WTC11 (cell line): ENCODE results near the gene SKAP2. TPM values are rescaled to one million over a fixed set of nuclear protein-coding genes. Genes with fewer than 3 reads are reported as not detected.

Experiments used
- ATAC-seq: fragments of 200-7000 bp; cut with Tn5 transposase; 2 replicates; pipeline ENCODE4 v1.10.0; 2021; ENCODE audit warnings: mild to moderate bottlenecking, moderate library complexity
- CTCF ChIA-PET: fragments of 300-600 bp; sonication (Branson Sonifier 250); formaldehyde crosslinking; loops from one replicate; lab custom pipeline; 2021; ENCODE audit warnings: antibody characterized with exemption; lab: Charles Lee
- POLR2A ChIA-PET: fragments of 350-600 bp; sonication (Branson Sonifier 250); formaldehyde crosslinking; loops from one replicate; lab custom pipeline; 2021; ENCODE audit warnings: antibody characterized with exemption; lab: Charles Lee
- DNase-seq: peaks from one replicate; pipeline ENCODE4 v3.0.0; 2021; ENCODE audit warnings: low spot score
- H3K27ac Mint-ChIP-seq: 2 replicates; pipeline ENCODE4 v1.8.0; 2021; ENCODE audit warnings: mixed read lengths
- H3K27me3 Mint-ChIP-seq: 2 replicates; pipeline ENCODE4 v1.8.0; 2021; ENCODE audit warnings: low read depth, mild to moderate bottlenecking, moderate library complexity, mixed read lengths
- H3K36me3 Mint-ChIP-seq: 2 replicates; pipeline ENCODE4 v1.8.0; 2021; ENCODE audit warnings: mixed read lengths
- H3K4me1 Mint-ChIP-seq: 2 replicates; pipeline ENCODE4 v1.8.0; 2022; ENCODE audit warnings: mixed read lengths
- H3K4me3 Mint-ChIP-seq: 2 replicates; pipeline ENCODE4 v1.8.0; 2021; ENCODE audit warnings: mild to moderate bottlenecking, moderate library complexity, mixed read lengths
- H3K9me3 Mint-ChIP-seq: 2 replicates; pipeline ENCODE4 v1.8.0; 2021; ENCODE audit warnings: mixed read lengths
- ATF2 ChIP-seq: sonication (generic); formaldehyde crosslinking; IDR thresholded peaks from 2 replicates; pipeline ENCODE4 v1.8.1; 2022; ENCODE audit warnings: low read depth, missing genetic modification reagents, borderline replicate concordance
- CREM ChIP-seq: sonication (generic); formaldehyde crosslinking; IDR thresholded peaks from 2 replicates; pipeline ENCODE4 v1.8.1; 2022; ENCODE audit warnings: mild to moderate bottlenecking, missing genetic modification reagents, moderate library complexity
- EMX1 ChIP-seq: fragments of 250-450 bp; sonication (Bioruptor Pico); IDR thresholded peaks from 2 replicates; pipeline ENCODE4 v1.8.0; 2021; ENCODE audit warnings: mild to moderate bottlenecking
- ESRRA ChIP-seq: sonication (generic); formaldehyde crosslinking; IDR thresholded peaks from 2 replicates; pipeline ENCODE4 v1.8.1; 2022; ENCODE audit warnings: mild to moderate bottlenecking, missing genetic modification reagents, borderline replicate concordance
- FOXJ3 ChIP-seq: sonication (generic); formaldehyde crosslinking; IDR thresholded peaks from 2 replicates; pipeline ENCODE4 v1.9.0; 2021; ENCODE audit warnings: missing genetic modification reagents, mild to moderate bottlenecking, borderline replicate concordance
- FOXK1 ChIP-seq: sonication (generic); formaldehyde crosslinking; IDR thresholded peaks from 2 replicates; pipeline ENCODE4 v1.8.0; 2022; ENCODE audit warnings: mild to moderate bottlenecking, moderate library complexity, missing genetic modification reagents
- FOXP1 ChIP-seq: sonication (generic); formaldehyde crosslinking; IDR thresholded peaks from 2 replicates; pipeline ENCODE4 v1.8.0; 2022; ENCODE audit warnings: missing genetic modification reagents, mild to moderate bottlenecking, moderate library complexity, borderline replicate concordance
- IRF2 ChIP-seq: sonication (generic); formaldehyde crosslinking; IDR thresholded peaks from 2 replicates; pipeline ENCODE4 v1.8.0; 2022; ENCODE audit warnings: low read depth, missing genetic modification reagents, borderline replicate concordance
- PRDM15 ChIP-seq: sonication (generic); formaldehyde crosslinking; IDR thresholded peaks from 2 replicates; pipeline ENCODE4 v1.8.0; 2022; ENCODE audit warnings: missing genetic modification reagents
- PRRX2 ChIP-seq: fragments of 250-450 bp; sonication (Bioruptor Pico); IDR thresholded peaks from 2 replicates; pipeline ENCODE4 v1.8.0; 2021; ENCODE audit warnings: mild to moderate bottlenecking
- SMAD3 ChIP-seq: sonication (generic); formaldehyde crosslinking; IDR thresholded peaks from 2 replicates; pipeline ENCODE4 v1.8.0; 2022; ENCODE audit warnings: missing genetic modification reagents, mild to moderate bottlenecking, borderline replicate concordance
- SOX15 ChIP-seq: fragments of 250-450 bp; sonication (Bioruptor Pico); IDR thresholded peaks from 2 replicates; pipeline ENCODE4 v1.9.0; 2021; ENCODE audit warnings: mild to moderate bottlenecking
- TCF7 ChIP-seq: sonication (generic); formaldehyde crosslinking; IDR thresholded peaks from 2 replicates; pipeline ENCODE4 v1.8.0; 2022; ENCODE audit warnings: mild to moderate bottlenecking, low read depth, missing genetic modification reagents, moderate library complexity
- TEAD1 ChIP-seq: sonication (generic); formaldehyde crosslinking; IDR thresholded peaks from 2 replicates; pipeline ENCODE4 v1.8.0; 2022; ENCODE audit warnings: mild to moderate bottlenecking, missing genetic modification reagents
- ZNF232 ChIP-seq: sonication (generic); formaldehyde crosslinking; IDR thresholded peaks from 2 replicates; pipeline ENCODE4 v1.8.0; 2022; ENCODE audit warnings: mild to moderate bottlenecking, missing genetic modification reagents
- ZNF423 ChIP-seq: fragments of 250-450 bp; sonication (Bioruptor Pico); IDR thresholded peaks from 2 replicates; pipeline ENCODE4 v2.1.2; 2022; ENCODE audit warnings: mild to moderate bottlenecking, moderate library complexity
- total RNA-seq: library from RNA; stranded (reverse); gene quantifications from 3 replicates; pipeline ENCODE4 v1.2.3, GENCODE V29; 2021
- TF ChIP-seq, protein P1 (sequence below): fragments of 250-450 bp; sonication (Bioruptor Pico); IDR thresholded peaks from 2 replicates; pipeline ENCODE4 v1.8.0; 2021; ENCODE audit warnings: mild to moderate bottlenecking
- TF ChIP-seq, protein P2 (sequence below): sonication (generic); formaldehyde crosslinking; conservative IDR thresholded peaks from 2 replicates; pipeline ENCODE4 v1.8.1; 2023; ENCODE audit warnings: mild to moderate bottlenecking, low read depth, missing genetic modification reagents, moderate library complexity
- TF ChIP-seq, protein P3 (sequence below): sonication (generic); formaldehyde crosslinking; IDR thresholded peaks from 2 replicates; pipeline ENCODE4 v1.8.1; 2023; ENCODE audit warnings: mild to moderate bottlenecking, missing genetic modification reagents, moderate library complexity
- TF ChIP-seq, protein P4 (sequence below): fragments of 250-450 bp; sonication (Bioruptor Pico); conservative IDR thresholded peaks from 2 replicates; pipeline ENCODE4 v1.9.0; 2021; ENCODE audit warnings: mild to moderate bottlenecking

The SKAP2 gene
- total RNA-seq, 1 experiment from 2014 or later, result 2.5 TPM

GRCh38 chr7:26792576-26792975 is 71.8 kb downstream of the SKAP2 start (continued):
- TF ChIP-seq, protein P1, sequence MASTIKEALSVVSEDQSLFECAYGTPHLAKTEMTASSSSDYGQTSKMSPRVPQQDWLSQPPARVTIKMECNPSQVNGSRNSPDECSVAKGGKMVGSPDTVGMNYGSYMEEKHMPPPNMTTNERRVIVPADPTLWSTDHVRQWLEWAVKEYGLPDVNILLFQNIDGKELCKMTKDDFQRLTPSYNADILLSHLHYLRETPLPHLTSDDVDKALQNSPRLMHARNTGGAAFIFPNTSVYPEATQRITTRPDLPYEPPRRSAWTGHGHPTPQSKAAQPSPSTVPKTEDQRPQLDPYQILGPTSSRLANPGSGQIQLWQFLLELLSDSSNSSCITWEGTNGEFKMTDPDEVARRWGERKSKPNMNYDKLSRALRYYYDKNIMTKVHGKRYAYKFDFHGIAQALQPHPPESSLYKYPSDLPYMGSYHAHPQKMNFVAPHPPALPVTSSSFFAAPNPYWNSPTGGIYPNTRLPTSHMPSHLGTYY (CRISPR knock-in tag), result no peak
- TF ChIP-seq SMAD3 (CRISPR knock-in tag) (no peak), EMX1 (CRISPR knock-in tag) (no peak)
- TF ChIP-seq, protein P2, sequence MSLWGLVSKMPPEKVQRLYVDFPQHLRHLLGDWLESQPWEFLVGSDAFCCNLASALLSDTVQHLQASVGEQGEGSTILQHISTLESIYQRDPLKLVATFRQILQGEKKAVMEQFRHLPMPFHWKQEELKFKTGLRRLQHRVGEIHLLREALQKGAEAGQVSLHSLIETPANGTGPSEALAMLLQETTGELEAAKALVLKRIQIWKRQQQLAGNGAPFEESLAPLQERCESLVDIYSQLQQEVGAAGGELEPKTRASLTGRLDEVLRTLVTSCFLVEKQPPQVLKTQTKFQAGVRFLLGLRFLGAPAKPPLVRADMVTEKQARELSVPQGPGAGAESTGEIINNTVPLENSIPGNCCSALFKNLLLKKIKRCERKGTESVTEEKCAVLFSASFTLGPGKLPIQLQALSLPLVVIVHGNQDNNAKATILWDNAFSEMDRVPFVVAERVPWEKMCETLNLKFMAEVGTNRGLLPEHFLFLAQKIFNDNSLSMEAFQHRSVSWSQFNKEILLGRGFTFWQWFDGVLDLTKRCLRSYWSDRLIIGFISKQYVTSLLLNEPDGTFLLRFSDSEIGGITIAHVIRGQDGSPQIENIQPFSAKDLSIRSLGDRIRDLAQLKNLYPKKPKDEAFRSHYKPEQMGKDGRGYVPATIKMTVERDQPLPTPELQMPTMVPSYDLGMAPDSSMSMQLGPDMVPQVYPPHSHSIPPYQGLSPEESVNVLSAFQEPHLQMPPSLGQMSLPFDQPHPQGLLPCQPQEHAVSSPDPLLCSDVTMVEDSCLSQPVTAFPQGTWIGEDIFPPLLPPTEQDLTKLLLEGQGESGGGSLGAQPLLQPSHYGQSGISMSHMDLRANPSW (CRISPR knock-in tag), result no peak

DNA sequence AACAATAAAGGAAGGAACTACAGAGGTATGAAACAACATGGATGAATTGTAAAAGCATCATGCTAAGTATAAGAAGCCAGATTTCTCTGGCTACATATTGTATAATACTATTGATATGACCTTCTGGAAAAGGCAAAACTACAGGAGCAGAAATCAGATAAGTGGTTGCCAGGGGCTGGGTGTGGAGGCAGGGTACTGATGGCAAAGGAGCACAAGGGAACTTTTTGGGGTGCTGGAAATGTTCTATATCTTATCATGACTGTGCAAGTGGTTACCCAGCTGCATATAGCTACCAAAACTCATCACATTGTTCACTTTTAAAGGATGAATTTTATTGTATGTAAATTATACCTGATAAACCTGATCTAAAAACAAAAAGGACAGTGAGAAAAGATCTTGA is 72.4 kb downstream of the SKAP2 start:
- Mint-ChIP-seq H3K36me3 (no peaks in the 10 kb centered on the region), H3K4me1 (peaks cover 4% of the 10 kb centered on the region; the same call in 1 of the 2 replicates), H3K9me3 (no peaks in the 10 kb centered on the region), H3K4me3 (no peak overlapping the region), H3K27me3 (no peaks in the 10 kb centered on the region), H3K27ac (no peak overlapping the region)
- CTCF ChIA-PET, result no interaction called here
- POLR2A ChIA-PET, result no interaction called here
- TF ChIP-seq FOXK1 (CRISPR knock-in tag) (no peak), ZNF232 (CRISPR knock-in tag) (no peak), PRDM15 (CRISPR knock-in tag) (no peak), ATF2 (CRISPR knock-in tag) (no peak), SOX15 (CRISPR knock-in tag) (no peak), PRRX2 (CRISPR knock-in tag) (no peak), FOXP1 (no peak), ESRRA (CRISPR knock-in tag) (no peak), CREM (CRISPR knock-in tag) (no peak), ZNF423 (CRISPR knock-in tag) (no peak), IRF2 (CRISPR knock-in tag) (no peak), TEAD1 (CRISPR knock-in tag) (no peak), TCF7 (CRISPR knock-in tag) (no peak), FOXJ3 (CRISPR knock-in tag) (no peak)
- TF ChIP-seq, protein P3, sequence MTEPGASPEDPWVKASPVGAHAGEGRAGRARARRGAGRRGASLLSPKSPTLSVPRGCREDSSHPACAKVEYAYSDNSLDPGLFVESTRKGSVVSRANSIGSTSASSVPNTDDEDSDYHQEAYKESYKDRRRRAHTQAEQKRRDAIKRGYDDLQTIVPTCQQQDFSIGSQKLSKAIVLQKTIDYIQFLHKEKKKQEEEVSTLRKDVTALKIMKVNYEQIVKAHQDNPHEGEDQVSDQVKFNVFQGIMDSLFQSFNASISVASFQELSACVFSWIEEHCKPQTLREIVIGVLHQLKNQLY (CRISPR knock-in tag), result no peak
- TF ChIP-seq, protein P4, sequence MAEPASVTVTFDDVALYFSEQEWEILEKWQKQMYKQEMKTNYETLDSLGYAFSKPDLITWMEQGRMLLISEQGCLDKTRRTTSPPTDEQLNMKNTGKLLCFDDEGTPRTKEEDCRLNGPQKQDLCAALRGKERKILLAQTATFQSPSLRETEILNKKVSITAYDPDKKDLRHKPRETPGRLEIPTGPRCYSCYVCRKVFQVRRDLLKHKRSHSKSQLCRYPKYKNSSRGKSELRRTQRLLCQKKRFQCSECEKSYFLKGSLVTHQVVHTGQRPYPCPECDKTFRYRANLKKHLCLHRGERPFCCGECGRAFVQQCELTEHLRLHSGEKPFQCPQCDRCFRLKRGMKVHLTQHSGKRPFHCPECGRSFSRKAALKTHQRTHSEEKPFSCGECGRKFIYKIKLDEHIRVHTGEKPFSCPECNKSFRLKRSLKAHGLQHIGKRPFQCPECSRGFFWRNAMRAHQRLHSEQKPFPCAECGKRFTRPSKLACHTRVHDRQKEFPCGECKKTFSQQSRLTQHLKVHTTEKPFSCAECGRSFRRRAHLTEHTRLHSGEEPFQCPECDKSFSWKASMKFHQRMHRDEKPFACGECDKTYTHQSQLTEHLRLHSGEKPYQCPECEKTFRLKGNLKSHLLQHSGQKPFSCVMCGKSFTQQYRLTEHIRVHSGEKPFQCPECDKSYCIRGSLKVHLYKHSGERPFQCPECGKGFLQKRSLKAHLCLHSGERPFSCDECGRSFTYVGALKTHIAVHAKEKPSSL (CRISPR knock-in tag), result no peak
- ATAC-seq (no peak), DNase-seq (no peak)
